ENCODE data around the gene PLCH2.

DNA sequence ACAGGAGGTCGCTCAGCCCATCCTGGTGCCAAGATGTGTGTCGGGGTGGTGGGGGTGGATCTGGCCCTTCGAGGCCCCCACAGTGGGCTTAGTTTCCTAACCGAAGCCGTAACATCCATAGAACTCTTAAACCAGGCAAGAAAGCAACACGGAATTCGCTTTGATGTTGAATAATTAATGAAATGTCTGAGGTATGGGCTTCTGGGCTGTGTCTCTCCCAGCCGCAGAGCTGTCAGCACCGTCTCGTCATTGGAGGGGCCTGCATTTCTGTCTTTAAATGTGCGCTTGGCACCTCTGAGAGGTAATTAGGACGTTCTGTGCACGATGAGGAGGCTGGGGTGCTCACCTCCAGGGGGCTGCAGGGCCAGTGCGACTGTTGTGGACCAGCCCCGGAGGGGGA, 13.3 kb upstream of the PLCH2 start:
- TF ChIP-seq, protein P1, sequence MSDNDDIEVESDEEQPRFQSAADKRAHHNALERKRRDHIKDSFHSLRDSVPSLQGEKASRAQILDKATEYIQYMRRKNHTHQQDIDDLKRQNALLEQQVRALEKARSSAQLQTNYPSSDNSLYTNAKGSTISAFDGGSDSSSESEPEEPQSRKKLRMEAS (IDR thresholded peaks at IDR 0.05; ENCODE audit: low read depth, low read length): no peak
- TF ChIP-seq POLR2A (IDR thresholded peaks at IDR 0.05; ENCODE audit: low read depth, low read length) (no peak), POLR2AphosphoS5 (IDR thresholded peaks at IDR 0.05; ENCODE audit: low read length) (no peak), SMC3 (IDR thresholded peaks at IDR 0.05; ENCODE audit: borderline replicate concordance, low read length) (no peak), SIN3A (IDR thresholded peaks at IDR 0.05; ENCODE audit: low read depth, low read length) (no peak), NR2C2 (IDR thresholded peaks at IDR 0.05; ENCODE audit: borderline replicate concordance, control insufficient read depth, insufficient read length, low read depth) (no peak), RAD21 (IDR thresholded peaks at IDR 0.05; ENCODE audit: insufficient read depth, low read depth, low read length) (no peak), SMAD1 (IDR thresholded peaks at IDR 0.05; ENCODE audit: low read depth, partially characterized antibody) (no peak), NFXL1 (IDR thresholded peaks at IDR 0.05; ENCODE audit: borderline replicate concordance) (no peak), YY1 (IDR thresholded peaks at IDR 0.05; ENCODE audit: low read depth, low read length) (no peak), SPI1 (IDR thresholded peaks at IDR 0.05; ENCODE audit: borderline replicate concordance, insufficient read depth, low read depth, low read length) (no peak)
- TF ChIP-seq, protein P2, sequence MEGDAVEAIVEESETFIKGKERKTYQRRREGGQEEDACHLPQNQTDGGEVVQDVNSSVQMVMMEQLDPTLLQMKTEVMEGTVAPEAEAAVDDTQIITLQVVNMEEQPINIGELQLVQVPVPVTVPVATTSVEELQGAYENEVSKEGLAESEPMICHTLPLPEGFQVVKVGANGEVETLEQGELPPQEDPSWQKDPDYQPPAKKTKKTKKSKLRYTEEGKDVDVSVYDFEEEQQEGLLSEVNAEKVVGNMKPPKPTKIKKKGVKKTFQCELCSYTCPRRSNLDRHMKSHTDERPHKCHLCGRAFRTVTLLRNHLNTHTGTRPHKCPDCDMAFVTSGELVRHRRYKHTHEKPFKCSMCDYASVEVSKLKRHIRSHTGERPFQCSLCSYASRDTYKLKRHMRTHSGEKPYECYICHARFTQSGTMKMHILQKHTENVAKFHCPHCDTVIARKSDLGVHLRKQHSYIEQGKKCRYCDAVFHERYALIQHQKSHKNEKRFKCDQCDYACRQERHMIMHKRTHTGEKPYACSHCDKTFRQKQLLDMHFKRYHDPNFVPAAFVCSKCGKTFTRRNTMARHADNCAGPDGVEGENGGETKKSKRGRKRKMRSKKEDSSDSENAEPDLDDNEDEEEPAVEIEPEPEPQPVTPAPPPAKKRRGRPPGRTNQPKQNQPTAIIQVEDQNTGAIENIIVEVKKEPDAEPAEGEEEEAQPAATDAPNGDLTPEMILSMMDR (IDR thresholded peaks at IDR 0.05 in 2 of 3, conservative IDR thresholded peaks at IDR 0.05 in 1 of 3; ENCODE audit: control insufficient read depth in 2 of 3, extremely low read depth in 1 of 3, insufficient read depth in 1 of 3, low read depth in 3 of 3, low read length in 3 of 3): no peak

Data from GM12878 (cell line).